CD4-positive, alpha-beta T cell treated with Interleukin-15 for 4 hours (primary cell): ENCODE data around the gene HSBP1L1.

Experiments used
- DNase-seq: peaks from one replicate; pipeline ENCODE4 v3.0.0-alpha.2; 2020; ENCODE audit warnings: low spot score

Gene HSBP1L1

DNA sequence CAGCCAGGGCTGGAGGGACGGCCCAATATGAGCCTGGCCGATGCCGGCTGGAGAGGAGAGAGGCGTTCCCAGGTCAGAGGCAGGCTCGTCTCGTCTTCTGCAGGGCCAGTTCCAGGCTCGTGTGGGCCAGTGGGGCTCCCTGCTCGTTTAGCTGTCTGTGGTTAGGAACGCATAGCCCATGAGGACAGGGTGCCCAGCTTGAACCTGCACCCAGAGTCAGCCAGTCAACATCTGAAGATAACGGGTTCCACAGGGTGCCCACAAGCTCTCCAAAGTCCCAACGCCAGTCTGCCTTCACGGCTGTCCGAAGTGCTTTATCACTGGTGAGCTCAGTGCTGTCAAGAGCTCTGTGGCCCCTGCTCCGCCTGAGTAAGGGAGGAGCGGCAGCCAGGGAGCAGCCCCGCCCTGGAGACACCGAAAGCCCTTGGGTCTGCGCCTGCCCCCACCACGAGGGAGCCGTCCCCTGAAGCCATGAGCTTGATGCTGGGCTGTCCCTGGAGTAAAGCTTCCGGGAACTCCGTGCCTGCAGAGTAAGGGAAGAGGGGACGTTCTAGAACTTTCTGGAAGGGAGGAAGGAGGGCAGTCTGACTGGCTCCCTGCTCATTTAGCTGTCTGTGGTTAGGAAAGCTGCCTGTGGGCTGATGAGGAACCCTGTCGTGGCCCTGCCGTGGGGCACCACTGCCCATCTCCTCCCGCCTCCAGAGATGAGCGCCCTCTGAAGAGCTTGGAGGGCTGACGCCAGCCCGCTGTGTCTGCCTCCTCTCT is 2.7 kb upstream of the HSBP1L1 start:
- no peak for DNase-seq

DNA sequence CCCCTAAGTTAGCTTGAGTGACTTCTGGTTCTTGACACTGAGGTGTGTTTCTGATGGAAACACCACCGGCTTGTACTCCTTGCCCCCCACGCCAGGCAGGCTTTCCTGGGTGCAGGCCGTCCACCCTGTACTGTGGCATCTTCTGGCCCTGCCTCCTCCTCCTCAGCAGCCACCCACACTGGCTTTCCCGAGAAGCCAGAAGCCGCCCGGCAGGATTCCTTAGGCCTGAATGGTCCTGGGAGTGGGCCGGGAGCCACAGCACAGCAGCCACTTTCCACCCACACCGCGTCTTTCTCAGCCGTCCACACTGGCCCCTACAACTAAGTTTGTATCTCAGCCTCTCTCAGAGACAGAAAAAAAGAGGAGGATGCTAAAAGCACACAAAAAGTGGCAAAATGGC is 2.1 kb upstream of the HSBP1L1 start:
- no peak for DNase-seq

DNA sequence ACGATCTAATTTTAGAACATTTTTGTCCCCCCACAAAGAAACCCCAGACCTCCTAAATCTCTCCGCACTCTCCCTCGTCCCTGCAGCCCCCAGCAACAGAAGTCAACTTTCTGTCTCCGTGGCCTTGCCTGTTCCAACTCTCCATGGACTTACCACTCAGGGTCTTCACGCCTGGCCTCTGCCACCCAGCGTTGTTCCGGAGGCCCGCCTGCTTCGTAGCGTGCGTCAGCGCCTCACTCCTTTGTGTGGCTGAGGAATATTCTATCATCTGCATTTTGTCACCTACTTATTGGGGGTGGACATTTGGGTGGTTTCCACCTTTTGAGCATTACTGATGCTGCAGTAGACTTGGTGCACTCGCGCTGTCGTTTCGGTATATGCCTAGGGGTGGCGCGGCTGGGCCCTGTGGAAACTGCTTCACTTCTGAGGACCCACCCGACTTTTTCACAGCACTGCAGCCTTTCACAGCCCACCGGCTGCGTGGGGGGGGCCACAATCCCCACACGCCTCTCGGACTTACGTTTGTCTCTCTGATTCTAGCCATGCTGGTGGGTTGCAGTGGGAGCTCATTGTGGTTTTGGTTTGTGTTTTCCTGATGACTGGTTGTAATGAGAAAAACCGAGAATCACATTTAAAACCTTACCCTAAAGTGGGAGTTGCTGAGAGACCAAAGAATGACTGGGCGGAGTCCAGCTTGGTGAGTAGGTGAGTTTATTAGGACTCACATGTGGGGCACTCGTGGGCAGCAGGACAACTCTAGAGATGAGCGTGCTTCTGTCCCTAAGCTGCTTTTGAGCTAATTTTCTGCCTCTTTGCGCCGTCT is 1.4 kb upstream of the HSBP1L1 start:
- peak; percentile 65 for DNase-seq

DNA sequence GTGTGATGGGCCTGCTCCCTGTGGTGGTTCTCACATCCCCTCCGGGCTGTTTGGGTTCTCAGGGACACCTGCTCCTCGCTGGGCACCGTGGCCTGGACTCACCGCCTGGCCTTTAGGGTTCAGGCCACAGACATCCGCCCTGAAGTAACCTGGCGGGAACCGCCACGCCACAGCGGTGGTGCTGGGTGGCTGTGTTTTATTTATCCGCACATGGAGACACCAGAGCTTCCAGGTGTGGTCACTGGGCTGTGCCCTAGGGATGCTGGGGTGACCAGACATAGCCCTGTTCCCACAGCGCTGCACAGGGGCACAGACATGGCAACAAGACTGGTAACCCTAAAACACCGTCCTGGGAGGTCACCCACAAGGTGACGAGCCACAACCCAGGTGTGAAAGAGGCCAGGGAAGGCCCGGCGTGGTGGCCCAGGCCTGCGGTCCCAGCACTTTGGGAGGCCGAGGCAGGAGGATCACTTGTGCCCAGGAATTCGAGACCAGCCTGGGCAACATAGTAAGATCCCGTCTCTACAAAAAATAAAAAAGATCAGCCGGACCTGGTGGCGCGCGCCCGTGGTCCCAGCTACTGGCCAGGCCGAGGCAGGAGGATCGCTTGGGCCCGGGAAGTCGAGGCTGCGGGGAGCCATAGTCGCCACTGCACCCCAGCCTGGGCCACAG is 649 bp upstream of the HSBP1L1 start:
- no peak for DNase-seq

DNA sequence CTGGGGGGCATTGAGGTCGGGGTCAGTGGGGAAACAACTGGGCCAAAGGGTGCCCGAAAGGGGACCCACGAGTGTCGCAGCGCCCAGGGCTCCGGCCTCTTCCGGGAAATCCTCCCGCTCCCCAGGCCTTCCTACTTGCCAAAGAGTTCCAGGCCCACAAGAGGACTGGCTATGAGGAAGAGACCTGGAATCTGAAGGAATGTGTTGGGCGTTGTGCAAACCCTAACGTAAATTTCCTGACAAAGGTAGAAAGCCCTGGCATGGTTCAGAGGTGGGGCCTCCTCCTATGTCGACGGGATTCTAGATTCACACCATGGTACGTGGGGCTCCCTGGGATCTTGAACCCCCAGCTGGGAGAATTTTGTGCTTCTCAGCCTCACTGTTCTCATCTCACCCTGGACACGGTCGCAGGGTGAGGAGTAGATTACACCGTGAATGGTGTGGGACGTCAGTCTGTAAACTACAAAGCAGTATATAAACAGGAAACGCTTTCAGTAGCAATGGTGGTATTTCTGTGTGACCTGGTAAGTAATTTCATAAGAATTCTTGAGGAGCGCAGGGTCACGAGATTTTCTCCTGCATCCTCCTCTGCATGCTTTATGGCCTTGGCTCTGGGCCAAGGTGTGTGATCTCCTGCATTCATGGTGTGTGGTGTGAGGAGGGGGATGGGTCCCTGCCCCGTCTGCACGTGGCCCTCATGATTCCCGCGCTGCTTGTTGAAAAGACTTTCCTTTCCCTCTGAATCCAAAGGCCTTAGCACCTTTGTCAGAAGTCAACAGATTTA is 868 bp downstream of the HSBP1L1 start:
- no peak for DNase-seq

DNA sequence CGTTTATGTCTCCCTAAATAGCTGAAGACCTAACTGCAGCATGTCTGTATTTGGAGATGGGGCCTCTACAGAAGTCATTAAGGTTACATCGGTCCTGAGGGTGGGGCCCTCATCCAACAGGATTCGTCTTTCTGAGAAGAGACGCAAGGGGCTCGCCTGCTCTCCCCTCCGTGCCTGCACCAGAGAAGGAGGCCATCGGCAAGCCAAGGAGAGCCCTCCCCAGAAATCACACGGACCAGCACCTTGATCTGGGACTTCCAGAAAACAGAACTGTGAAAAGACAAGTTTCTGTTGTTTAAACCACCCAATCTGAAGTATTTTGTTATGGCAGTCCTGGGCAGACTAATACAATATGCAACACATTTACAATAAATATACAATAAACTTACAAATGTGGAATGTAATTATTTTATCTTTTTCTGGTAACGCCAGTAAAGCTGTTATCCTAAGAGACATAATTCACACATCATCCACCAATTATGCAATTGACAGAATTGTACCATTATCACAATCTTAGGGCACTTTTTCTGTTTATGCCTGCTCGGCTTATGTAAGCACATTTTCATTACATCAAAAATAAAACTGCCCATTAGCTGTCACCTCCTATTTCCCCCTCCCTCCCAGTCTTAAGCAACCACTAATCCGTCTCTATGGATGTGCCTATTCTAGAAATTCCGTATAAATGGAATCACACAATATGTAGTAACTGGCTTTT is 6.1 kb downstream of the HSBP1L1 start:
- no peak for DNase-seq

DNA sequence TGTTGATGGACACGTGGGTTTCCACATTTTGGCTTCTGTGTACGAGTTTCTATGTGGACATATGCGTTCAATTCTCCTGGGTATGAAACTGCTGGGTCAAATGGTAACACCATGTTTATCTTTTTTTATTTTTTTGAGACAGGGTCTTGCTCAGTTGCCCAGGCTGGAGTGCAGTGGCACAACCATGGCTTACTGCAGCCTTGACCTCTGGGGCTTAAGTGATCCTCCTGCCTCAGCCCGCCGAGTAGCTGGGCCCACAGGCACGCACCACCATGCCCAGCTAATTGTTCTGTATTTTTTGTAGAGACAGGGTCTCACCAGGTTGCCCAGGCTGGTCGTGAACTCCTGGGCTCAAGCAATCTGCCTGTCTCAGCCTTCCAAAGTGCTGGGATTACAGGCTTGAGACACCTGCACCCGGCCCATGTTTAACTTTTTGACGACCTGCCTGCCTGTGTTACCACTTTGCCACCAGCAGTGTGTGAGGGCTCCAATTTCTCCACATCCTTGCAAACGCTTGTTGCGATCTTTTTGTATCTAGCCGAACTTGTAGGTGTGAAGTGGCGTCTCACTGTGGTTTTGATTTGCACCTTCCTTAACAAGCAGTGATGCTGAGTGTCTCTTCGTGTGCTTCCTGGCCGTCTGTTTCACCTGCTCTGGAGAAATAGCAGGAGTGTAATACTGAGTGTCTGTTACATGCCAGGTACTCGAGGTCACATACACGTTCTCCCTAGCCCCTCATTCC is 6.9 kb downstream of the HSBP1L1 start:
- DNase-seq, result no peak

DNA sequence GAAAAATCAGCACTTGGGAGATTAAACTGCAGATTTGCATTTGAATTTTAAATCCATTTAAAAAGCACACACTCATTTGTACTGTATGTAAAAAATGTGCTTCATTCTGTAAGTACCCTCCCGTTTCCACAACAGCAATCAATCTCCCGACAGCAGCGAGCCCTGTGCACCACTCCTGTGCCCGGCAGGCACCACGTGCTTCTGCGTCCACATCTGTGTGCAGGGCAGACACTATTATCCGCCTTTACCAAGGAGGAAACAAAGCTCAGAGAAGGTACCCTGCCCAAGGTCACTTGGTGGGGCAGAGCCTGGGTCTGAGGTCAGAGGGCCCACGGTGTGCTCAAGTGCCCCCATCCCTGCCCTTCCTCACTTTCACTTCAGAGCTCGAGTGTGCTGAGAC is 7.5 kb downstream of the HSBP1L1 start:
- DNase-seq, result no peak

DNA sequence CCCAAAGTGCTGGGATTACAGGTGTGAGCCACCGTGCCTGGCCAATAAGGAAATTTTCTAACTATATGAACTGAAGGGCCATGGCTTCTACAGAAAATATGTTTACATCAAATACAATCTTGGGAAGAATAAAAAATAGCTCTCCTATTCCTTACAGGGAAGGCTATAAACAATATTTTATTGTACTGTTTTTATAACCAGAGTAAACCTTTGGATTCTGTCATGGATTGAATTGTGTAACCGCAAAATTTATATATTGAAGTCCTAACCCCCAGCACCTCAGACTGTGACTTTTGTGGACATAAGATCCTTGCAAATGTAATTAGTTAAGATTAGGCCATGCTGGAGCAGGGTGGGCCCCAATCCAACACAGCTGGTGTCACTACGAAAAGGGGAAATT is 8.3 kb downstream of the HSBP1L1 start:
- DNase-seq, result no peak

DNA sequence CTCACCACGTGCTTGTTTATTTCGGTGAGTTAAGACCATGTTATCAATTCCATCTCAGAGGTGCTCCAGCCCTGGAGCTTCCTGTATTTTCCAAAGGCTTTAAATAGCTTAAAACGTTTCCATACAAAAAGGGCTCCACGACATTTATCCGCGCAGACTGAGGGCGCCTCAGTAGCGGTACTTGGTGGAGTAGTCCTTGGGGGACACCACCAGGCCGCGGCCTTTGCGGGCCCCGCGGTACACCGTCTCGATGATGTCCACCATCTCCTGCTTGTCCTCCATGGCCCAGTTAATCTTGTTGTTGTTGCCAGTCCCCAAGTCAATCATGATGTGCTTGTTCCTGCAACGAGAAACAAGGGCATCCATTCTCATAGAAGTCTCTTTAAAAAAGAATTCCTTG is 9.1 kb downstream of the HSBP1L1 start:
- no peak for DNase-seq

DNA sequence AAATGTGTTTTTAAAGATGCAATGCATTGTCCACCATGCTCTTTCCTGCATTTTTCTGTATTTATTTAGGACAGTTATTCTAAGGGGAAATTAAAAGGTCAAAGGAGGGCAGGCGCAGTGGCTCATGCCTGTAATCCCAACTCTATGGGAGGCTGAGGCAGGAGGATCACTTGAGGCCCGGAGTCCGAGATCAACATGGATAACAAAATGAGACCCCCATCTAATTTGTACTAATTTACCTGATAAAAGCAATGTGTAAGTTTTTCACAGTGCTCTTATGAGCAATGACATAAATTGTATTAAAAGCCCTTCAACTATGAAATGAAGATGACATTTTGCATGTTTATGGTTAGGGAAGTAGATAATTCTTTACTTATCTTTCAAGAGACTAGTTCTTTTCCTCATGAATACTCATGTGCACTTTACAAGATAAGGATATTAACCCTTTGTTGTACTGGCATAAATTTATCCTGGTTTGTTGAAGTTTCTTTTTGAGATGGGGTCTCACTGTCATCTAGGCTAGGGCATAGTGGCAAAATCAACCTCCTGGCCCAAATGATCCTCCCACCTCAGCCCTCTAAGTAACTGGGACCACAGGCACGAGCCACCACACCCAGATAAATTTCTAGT is 9.7 kb downstream of the HSBP1L1 start:
- DNase-seq, result no peak

DNA sequence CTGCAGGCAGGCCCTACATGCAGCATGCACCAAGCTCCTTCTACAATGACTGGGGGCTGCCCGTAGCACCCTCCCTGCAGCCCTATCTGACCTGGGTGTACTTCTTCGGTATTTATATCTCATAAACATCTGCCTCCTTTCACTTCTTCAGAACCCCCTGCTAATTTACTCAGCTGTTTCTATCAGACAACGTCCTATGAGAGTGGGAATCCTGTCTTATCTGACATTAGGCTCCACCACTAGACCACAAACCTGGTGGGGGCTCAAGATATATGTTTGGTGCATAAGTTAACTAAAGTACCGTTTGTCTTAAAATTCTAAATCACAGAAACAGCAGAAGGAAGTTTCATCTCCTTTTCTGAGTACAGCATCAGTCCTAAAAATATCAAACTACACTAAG is 10.6 kb downstream of the HSBP1L1 start:
- DNase-seq, result no peak

DNA sequence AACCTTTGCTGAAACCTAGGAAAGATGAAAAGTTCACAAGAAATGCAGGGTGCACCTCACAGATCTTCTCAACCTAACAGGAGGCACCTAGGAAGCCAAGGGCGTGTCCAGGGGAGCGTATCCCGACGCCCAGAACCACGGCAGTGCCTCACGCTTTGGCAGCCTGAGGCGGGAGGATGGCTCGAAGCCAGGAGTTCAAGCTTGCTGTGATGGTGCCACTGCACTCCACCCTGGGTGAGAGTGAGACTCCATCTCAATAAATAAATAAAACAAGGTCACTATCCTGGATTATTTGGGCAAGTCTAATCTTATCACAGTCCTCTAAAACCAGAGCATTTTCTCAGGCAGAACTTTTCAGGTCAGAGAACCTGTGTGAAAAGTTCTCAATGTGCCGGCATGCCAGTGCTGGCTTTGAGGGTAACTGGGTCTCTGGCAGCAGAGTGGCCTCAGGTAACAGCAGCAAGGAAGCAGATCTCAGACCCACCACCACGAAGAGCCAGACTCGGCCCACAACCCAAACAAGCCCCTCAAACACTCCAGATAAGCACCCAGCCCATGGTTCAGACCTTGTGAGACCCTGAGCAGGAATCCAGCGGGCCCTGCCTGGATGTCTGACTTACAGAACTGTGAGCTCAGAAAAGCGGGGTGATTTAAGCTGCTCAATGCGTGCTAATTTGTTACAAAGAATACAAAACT is 11.7 kb downstream of the HSBP1L1 start:
- DNase-seq, result no peak

DNA sequence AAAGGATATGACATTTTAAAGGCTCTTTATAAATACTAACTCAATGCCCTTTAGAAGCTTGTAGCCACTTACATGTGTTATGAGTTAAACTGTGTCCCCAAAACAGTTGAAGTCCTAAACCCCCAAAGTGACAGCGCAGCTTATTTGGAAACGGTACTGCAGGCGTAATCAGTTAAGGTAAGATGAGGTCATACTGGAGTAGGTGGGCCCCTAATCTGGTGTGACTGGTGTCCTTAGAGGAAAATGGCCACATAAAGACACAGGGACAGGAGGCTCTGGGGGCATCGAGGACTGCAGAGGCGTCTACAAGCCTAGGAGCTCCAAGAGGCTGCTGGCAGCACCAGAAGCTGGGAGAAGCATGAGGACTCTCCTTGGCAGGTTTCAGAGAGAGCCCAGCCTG is 15.4 kb downstream of the HSBP1L1 start:
- no peak for DNase-seq

DNA sequence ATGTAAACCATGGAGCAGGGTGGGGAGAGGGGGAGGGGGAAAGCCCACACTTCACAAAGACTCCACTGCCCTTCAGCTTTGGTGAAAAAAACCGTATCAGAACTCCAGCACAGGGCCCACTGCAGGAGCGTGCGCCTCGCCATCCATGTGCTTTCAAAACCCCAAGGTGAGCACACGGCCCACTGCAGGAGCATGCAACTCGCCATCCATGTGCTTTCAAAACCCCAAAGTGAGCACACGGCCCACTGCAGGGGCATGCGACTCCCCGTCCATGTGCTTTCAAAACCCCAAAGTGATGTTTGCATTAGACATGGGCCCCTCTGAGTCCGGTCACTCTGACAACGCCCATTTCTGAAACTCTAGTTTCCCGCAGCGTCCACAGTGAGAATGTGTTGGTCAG is 16.1 kb downstream of the HSBP1L1 start:
- DNase-seq, result no peak

DNA sequence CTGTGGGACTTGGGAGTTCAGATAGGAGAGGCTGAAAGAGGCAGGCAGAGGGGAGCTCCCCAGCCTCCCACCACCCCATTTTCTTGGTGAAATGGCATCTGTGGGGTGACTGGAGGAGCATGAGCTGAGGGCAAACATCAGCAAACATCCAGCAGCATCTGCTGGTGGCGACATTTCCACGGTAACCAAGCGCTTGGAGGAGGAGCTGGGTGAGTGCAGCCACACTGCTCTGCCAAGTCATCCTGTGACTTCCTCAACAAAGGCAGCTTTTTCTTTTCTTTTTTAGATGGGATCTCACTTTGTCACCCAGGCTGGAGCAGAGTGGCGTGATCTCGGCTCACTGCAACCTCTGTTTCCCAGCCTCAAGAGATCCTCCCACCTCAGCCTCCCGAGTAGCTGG is 18.3 kb downstream of the HSBP1L1 start:
- no peak for DNase-seq

DNA sequence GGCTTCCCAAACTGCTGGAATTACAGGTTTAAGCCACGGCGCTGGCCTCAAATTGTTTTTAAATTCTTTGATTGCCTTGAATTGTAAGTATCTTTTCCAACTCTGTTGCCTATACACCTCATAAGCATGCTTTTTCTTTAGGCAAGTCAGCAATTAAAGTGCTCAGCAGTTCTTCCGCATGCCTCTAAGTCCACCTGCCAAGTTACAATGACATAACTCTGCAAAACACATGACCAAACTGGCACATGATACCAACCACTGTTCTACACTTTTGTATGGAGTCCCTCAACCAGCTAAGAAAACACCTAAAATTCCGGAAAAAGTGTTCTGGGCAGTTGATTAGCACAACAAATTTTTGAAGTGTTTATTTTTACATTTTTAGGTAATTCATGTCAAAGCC is 18.8 kb downstream of the HSBP1L1 start:
- DNase-seq, result no peak

DNA sequence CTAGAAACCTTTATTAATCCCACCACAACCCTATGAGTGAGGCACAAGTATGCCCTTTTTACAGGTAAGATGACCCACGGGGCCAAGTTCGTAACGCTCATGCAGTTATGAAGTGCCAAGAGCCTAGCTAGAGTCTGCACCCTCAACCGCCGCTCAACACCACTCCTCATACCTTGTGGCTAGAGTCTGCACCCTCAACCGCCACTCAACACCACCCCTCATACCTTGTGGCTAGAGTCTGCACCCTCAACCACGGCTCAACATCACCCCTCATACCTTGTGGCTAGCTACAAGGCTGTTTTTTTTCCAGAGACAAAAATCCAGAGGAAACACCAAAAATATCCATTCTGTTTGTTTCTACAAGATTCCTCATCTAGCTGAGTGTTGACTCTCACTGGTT is 19.4 kb downstream of the HSBP1L1 start:
- DNase-seq, result no peak

DNA sequence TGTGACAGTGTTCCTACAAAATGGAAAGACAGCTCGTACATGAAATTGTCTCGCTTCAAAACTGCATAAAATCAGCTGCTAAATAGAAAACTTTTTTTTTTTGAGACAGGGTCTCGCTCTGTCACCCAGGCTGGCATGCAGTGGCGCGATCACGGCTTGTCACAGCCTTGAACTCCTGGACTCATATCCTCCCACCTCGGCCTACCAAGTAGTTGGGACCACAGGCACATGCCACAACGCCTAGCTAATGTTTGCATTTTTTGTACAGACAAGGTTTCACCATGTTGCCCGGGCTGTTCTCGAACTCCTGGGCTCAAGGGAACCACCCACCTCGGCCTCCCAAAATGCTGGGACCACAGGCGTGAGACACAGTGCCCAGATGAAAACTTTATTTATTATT is 20.7 kb downstream of the HSBP1L1 start:
- no peak for DNase-seq

DNA sequence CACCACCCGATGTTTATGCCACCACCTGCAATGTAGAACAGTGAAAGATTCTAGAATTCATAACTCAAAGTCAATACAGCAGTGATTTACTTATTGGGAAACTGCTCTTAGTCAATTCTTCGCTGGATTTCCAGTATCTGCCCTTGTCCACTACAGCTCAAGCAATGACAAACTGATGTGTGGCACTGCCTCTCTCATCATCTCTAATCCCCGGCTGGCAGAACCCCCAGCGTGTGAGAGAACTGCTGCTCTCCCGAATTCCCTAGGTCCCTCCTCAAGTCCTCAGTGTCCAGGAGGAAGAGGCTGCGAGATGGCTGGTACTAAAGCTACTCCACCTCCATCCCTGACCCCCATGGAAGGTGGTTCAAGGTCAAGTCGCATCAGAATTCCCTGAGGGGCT is 22.3 kb downstream of the HSBP1L1 start:
- no peak for DNase-seq
